IMR-90 (cell line): ENCODE measurements around the gene NCKAP5. TPM values are rescaled to one million over a fixed set of nuclear protein-coding genes. Genes with fewer than 3 reads are reported as not detected.

Experiments used
- ATAC-seq: fragments of 200-7000 bp; cut with Tn5 transposase; 2 replicates; pipeline ENCODE4 v1.9.1; 2020; ENCODE audit warnings: low read depth, mild to moderate bottlenecking, moderate library complexity
- BruUV-seq: library from RNA; stranded (reverse); fragments of 400-500 nt; replicated peaks from 2 replicates; lab custom pipeline; 2021; lab: Mats Ljungman, UMichigan
- CTCF ChIA-PET: fragments of 300-600 bp; formaldehyde crosslinking; extraction: SDS; loops from one replicate; lab custom pipeline; 2021; ENCODE audit warnings: antibody characterized with exemption; lab: Yijun Ruan, JAX
- POLR2A ChIA-PET: fragments of 300-600 bp; sonication (Branson Sonifier 250); formaldehyde crosslinking; loops from one replicate; lab custom pipeline; 2022; ENCODE audit warnings: antibody characterized with exemption; ENCODE audit not compliant: unreplicated experiment; lab: Charles Lee
- DNase-seq: peaks from one replicate; pipeline ENCODE4 v3.0.0; 2013
- H2AFZ ChIP-seq: replicated peaks from 2 replicates; pipeline ENCODE3; 2013; ENCODE audit warnings: low read length, mild to moderate bottlenecking; ENCODE audit not compliant: poor library complexity
- H2AK5ac ChIP-seq: 2 replicates; pipeline ENCODE4 v1.6.1; 2013; ENCODE audit warnings: low read depth, low read length, inconsistent platforms
- H2AK9ac ChIP-seq: replicated peaks from 2 replicates; pipeline ENCODE3; 2013; ENCODE audit warnings: mild to moderate bottlenecking, low read depth, low read length, moderate library complexity; ENCODE audit not compliant: poor library complexity
- H2BK120ac ChIP-seq: 2 replicates; pipeline ENCODE4 v1.6.1; 2013; ENCODE audit warnings: low read depth, low read length, inconsistent platforms
- H2BK15ac ChIP-seq: 3 replicates; pipeline ENCODE4 v1.6.1; 2013; ENCODE audit warnings: low read depth, low read length, inconsistent platforms
- H2BK20ac ChIP-seq: 2 replicates; pipeline ENCODE4 v1.6.1; 2013; ENCODE audit warnings: low read depth, mild to moderate bottlenecking, inconsistent platforms, low read length, moderate library complexity
- H2BK5ac ChIP-seq: 2 replicates; pipeline ENCODE4 v1.6.1; 2013; ENCODE audit warnings: mild to moderate bottlenecking, low read depth, low read length, inconsistent platforms; ENCODE audit not compliant: poor library complexity, severe bottlenecking
- H3K14ac ChIP-seq: replicated peaks from 2 replicates; pipeline ENCODE4 v1.6.1; 2013; ENCODE audit warnings: low read depth, low read length, inconsistent platforms
- H3K18ac ChIP-seq: 2 replicates; pipeline ENCODE4 v1.6.1; 2013; ENCODE audit warnings: low read depth, low read length, control low read depth
- H3K23ac ChIP-seq: 2 replicates; pipeline ENCODE4 v1.6.1; 2013; ENCODE audit warnings: low read depth, low read length, inconsistent platforms
- H3K27ac ChIP-seq: 2 replicates; pipeline ENCODE4 v1.5.1; 2013; ENCODE audit warnings: mild to moderate bottlenecking, control low read depth, low read length; ENCODE audit not compliant: insufficient read depth
- H3K27me3 ChIP-seq: 2 replicates; pipeline ENCODE4 v1.6.1; 2013; ENCODE audit warnings: low read length; ENCODE audit not compliant: control insufficient read depth, insufficient read depth
- H3K36me3 ChIP-seq: 2 replicates; pipeline ENCODE4 v1.6.1; 2013; ENCODE audit warnings: low read length, mixed read lengths; ENCODE audit not compliant: control insufficient read depth, insufficient read depth
- H3K4ac ChIP-seq: 2 replicates; pipeline ENCODE4 v1.6.1; 2013; ENCODE audit warnings: low read depth, low read length, inconsistent platforms
- H3K4me1 ChIP-seq: 2 replicates; pipeline ENCODE4 v1.6.1; 2013; ENCODE audit warnings: low read length, mixed read lengths; ENCODE audit not compliant: control insufficient read depth, insufficient read depth
- H3K4me2 ChIP-seq: 2 replicates; pipeline ENCODE4 v1.6.1; 2013; ENCODE audit warnings: low read depth, mild to moderate bottlenecking, control low read depth, low read length, moderate library complexity
- H3K4me3 ChIP-seq: 2 replicates; pipeline ENCODE4 v1.5.1; 2013; ENCODE audit warnings: low read depth, mild to moderate bottlenecking, control low read depth, low read length, moderate library complexity; ENCODE audit not compliant: insufficient read depth
- H3K56ac ChIP-seq: 2 replicates; pipeline ENCODE4 v1.6.1; 2013; ENCODE audit warnings: low read length, inconsistent platforms; ENCODE audit not compliant: insufficient read depth; ENCODE audit errors: extremely low read depth
- H3K79me1 ChIP-seq, 2 experiments: 2 replicates each; pipeline ENCODE4 v1.6.1; 2013; ENCODE audit warnings: low read length in 2 of 2, inconsistent platforms in 1 of 2, low read depth in 1 of 2
- H3K9ac ChIP-seq: 2 replicates; pipeline ENCODE4 v1.6.1; 2013; ENCODE audit warnings: low read depth, low read length, control low read depth
- H3K9me1 ChIP-seq: 2 replicates; pipeline ENCODE4 v1.6.1; 2013; ENCODE audit warnings: low read length, inconsistent platforms; ENCODE audit not compliant: insufficient read depth
- H3K9me3 ChIP-seq: 2 replicates; pipeline ENCODE4 v1.6.1; 2013; ENCODE audit warnings: low read length; ENCODE audit not compliant: control insufficient read depth, insufficient read depth
- H4K20me1 ChIP-seq: 2 replicates; pipeline ENCODE4 v1.6.1; 2013; ENCODE audit warnings: low read length, inconsistent platforms; ENCODE audit not compliant: insufficient read depth
- H4K5ac ChIP-seq: 2 replicates; pipeline ENCODE4 v1.6.1; 2013; ENCODE audit warnings: mild to moderate bottlenecking, low read depth, low read length, control low read depth
- H4K8ac ChIP-seq, 2 experiments: 2 replicates each; pipeline ENCODE4 v1.6.1; 2013; ENCODE audit warnings: low read depth in 2 of 2, low read length in 2 of 2, control low read depth in 1 of 2, inconsistent platforms in 1 of 2
- H4K91ac ChIP-seq: 2 replicates; pipeline ENCODE4 v1.6.1; 2013; ENCODE audit warnings: low read depth, low read length, inconsistent platforms; ENCODE audit not compliant: insufficient read depth
- BHLHE40 ChIP-seq: fragments of 150-350 bp; IDR thresholded peaks from 2 replicates; pipeline ENCODE4 v1.6.1; 2016; ENCODE audit warnings: mild to moderate bottlenecking, low read depth, low read length
- CEBPB ChIP-seq: IDR thresholded peaks from 2 replicates; pipeline ENCODE4 v1.6.1; 2012; ENCODE audit warnings: low read depth, low read length, improper control_type of control experiment
- FOS ChIP-seq: fragments of 150-350 bp; IDR thresholded peaks from 2 replicates; pipeline ENCODE4 v1.6.1; 2016; ENCODE audit warnings: low read depth, low read length
- MXI1 ChIP-seq: IDR thresholded peaks from 2 replicates; pipeline ENCODE4 v1.6.1; 2012; ENCODE audit warnings: low read depth, mild to moderate bottlenecking, low read length, moderate library complexity, borderline replicate concordance
- RAD21 ChIP-seq: IDR thresholded peaks from 2 replicates; pipeline ENCODE4 v1.6.1; 2012; ENCODE audit warnings: low read length, improper control_type of control experiment
- RFX5 ChIP-seq: IDR thresholded peaks from 2 replicates; pipeline ENCODE4 v1.8.0; 2012; ENCODE audit warnings: low read depth, mild to moderate bottlenecking, low read length, moderate library complexity
- USF2 ChIP-seq: fragments of 150-350 bp; IDR thresholded peaks from 2 replicates; pipeline ENCODE4 v1.6.1; 2017; ENCODE audit warnings: mild to moderate bottlenecking, antibody characterized with exemption, low read length, low read depth
- WGBS, 2 experiments: methylation state at CpG; one replicate each; pipeline versions ENCODE4 v1.1.5 to v1.1.7; 2013; ENCODE audit warnings: missing lambda C conversion rate in 2 of 2; ENCODE audit not compliant: insufficient read length in 1 of 2; ENCODE audit errors: extremely low coverage in 2 of 2; 5-methylcytosine and 5-hydroxymethylcytosine counted together
- dilution Hi-C: fragments of 300-500 bp; cut with HindIII; formaldehyde crosslinking; loops from one replicate; pipeline ENCODE4 v1.14.3; 2018; ENCODE audit warnings: low sequenced_read_pairs; ENCODE audit not compliant: unreplicated experiment
- in situ Hi-C: fragments of 300-500 bp; cut with MboI; formaldehyde crosslinking; loops from 3 replicates; pipeline ENCODE4 v1.14.3; 2019; ENCODE audit warnings: low sequenced_read_pairs, inconsistent platforms, mixed read lengths
- intact Hi-C: fragments of 100-400 bp; cut with micrococcal nuclease; formaldehyde crosslinking; loops from 2 replicates; pipeline ENCODE4 v1.10.0; 2022
- polyA plus RNA-seq, 3 experiments: library from polyadenylated mRNA; depleted of rRNA; stranded (reverse); fragments of >200 nt; gene quantifications; 2 replicates each; pipeline ENCODE4 v1.2.3, GENCODE V29; 2012; ENCODE audit warnings: low replicate concordance in 1 of 3
- total RNA-seq: library from RNA; depleted of rRNA; stranded (reverse); fragments of >200 nt; gene quantifications from 2 replicates; pipeline ENCODE4 v1.2.3, GENCODE V29; 2012
- TF ChIP-seq, protein P1 (sequence below): fragments of 150-350 bp; IDR thresholded peaks from 2 replicates; pipeline ENCODE4 v1.6.1; 2016; ENCODE audit warnings: low read depth, mild to moderate bottlenecking, low read length, moderate library complexity, borderline replicate concordance

Gene NCKAP5
- total and polyA plus RNA-seq, 2 of the 4 experiments (the other 2 are of a cell fraction): 2.7 to 3.9 TPM

DNA sequence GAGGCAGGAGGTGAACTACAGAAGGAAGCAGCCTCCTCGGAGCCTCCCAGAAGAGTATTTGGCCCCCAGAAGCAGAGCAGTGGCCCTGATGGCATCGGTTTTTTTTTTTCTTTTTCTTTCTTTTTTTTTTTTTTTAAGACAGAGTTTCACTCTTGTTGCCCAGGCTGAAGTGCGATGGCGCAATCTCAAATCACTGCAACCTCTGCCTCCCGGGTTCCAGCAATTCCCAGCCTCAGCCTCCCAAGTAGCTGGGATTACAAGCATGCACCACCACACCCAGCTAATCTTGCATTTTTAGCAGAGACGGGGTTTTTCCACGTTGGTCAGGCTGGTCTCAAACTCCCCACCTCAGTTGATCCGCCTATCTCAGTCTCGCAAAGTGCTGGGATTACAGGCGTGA, 34.8 kb upstream of the NCKAP5 start:
- dilution Hi-C loops (no loop called here), intact Hi-C loops (no loop called here), in situ Hi-C loops (no loop called here)
- no peaks in the 10 kb centered on the region for H3K9me3 ChIP-seq
- H4K91ac ChIP-seq: 0 out of 2 replicates have a peak overlapping the region, but pooled peaks have one; percentile 43
- H3K9me1 ChIP-seq: no peaks in the 10 kb centered on the region
- H2BK120ac ChIP-seq: peak overlapping the region; percentile 60
- no peak overlapping the region for H3K18ac ChIP-seq
- no peak overlapping the region for H3K56ac ChIP-seq
- no peak overlapping the region for H3K23ac ChIP-seq
- POLR2A ChIA-PET: no interaction called here
- no peak overlapping the region for H2AK9ac ChIP-seq
- H2AFZ ChIP-seq: peak overlapping the region; percentile 27
- H2BK15ac ChIP-seq: no peak overlapping the region; the same call in 2 of the 3 replicates
- peak overlapping the region; percentile 31; the same call in 1 of the 2 replicates for H2AK5ac ChIP-seq
- BruUV-seq: no TSS peak
- no peak overlapping the region for H3K4me2 ChIP-seq
- ATAC-seq (no peak), DNase-seq (no peak)
- H3K27ac ChIP-seq: no peak overlapping the region
- H3K27me3 ChIP-seq: no peaks in the 10 kb centered on the region
- H4K20me1 ChIP-seq: no peaks in the 10 kb centered on the region
- H3K14ac ChIP-seq: peak overlapping the region; percentile 64; the same call in 1 of the 2 replicates
- TF ChIP-seq MXI1 (no peak), RFX5 (no peak), RAD21 (no peak), USF2 (no peak), BHLHE40 (no peak), FOS (no peak), CEBPB (0 out of 2 replicates have a peak, but pooled peaks have one; percentile 11)
- TF ChIP-seq, protein P1, sequence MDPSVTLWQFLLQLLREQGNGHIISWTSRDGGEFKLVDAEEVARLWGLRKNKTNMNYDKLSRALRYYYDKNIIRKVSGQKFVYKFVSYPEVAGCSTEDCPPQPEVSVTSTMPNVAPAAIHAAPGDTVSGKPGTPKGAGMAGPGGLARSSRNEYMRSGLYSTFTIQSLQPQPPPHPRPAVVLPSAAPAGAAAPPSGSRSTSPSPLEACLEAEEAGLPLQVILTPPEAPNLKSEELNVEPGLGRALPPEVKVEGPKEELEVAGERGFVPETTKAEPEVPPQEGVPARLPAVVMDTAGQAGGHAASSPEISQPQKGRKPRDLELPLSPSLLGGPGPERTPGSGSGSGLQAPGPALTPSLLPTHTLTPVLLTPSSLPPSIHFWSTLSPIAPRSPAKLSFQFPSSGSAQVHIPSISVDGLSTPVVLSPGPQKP: no peak
- H2BK20ac ChIP-seq: peak overlapping the region; percentile 56; the same call in 1 of the 2 replicates
- H3K79me1 ChIP-seq: no peaks in the 10 kb centered on the region
- peak overlapping the region in 1 of 2 experiments; percentile 12; a peak in 1 of 4 replicates for H4K8ac ChIP-seq
- H3K4ac ChIP-seq: peak overlapping the region; percentile 28
- H4K5ac ChIP-seq: no peak overlapping the region
- CTCF ChIA-PET: no interaction called here
- WGBS, 2 experiments: 90% methylated on average over 7 of the region's 10 CpGs; no CpG with 5 or more reads in 1 of the 2 experiments
- no peak overlapping the region for H3K9ac ChIP-seq
- no peaks in the 10 kb centered on the region for H3K36me3 ChIP-seq
- no peak overlapping the region for H3K4me3 ChIP-seq
- peaks cover 14% of the 10 kb centered on the region for H3K4me1 ChIP-seq
- no peak overlapping the region for H2BK5ac ChIP-seq
